ENCODE results near the gene BDKRB2. TPM values are rescaled to one million over a fixed set of nuclear protein-coding genes. Genes with fewer than 3 reads are reported as not detected.

Gene BDKRB2
- total and polyA plus RNA-seq, 2 of the 4 experiments (the other 2 are of a cell fraction): 60.9 to 73.1 TPM

DNA sequence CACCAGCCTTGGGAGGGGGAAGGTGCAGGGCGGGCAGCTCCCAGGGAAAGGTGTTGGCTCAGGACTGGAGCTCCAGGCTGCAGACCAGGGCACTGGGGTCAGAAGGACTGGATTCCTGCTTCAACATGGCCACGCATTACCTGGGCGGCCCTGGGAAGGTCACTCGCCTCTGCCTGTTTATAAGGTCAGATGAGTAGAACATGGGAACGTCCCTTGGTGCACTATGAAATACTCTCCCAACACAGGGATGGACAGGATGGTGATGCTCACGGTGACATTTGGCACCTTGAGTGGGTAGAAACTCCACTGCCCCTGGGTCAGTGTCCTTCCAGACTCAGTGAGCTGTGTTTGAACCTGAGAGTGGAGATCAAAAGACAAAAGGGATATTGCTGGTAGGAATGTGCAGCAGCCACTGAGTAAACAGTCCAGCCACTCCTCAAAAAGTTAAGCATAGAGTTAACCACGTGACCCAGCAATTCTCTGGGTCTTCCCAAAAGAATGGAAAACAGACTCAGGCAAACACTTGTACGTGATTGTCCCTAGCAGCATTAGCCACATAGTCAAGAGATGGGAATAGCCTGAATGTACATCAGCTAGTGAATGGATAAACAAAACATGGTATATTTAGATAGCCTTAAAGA is 9.1 kb upstream of the BDKRB2 start:
- Histone ChIP-seq H3K9me1 (ENCODE audit: insufficient read depth, low read length) (peaks cover 5% of the 10 kb centered on the region; the same call in 1 of the 2 replicates), H3K27me3 (ENCODE audit: control insufficient read depth, insufficient read depth, low read length) (no peaks in the 10 kb centered on the region), H2BK5ac (ENCODE audit: low read depth, low read length, poor library complexity, severe bottlenecking) (no peak overlapping the region), H2BK120ac (ENCODE audit: low read depth, low read length) (no peak overlapping the region), H2BK15ac (ENCODE audit: low read depth, low read length) (0 out of 3 replicates have a peak overlapping the region, but pooled peaks have one; percentile 53), H2AK9ac (replicated peaks; ENCODE audit: low read depth, low read length, poor library complexity) (no peak overlapping the region), H3K4me1 (ENCODE audit: control insufficient read depth, insufficient read depth, low read length) (peaks cover 6% of the 10 kb centered on the region; the same call in 1 of the 2 replicates), H3K9ac (ENCODE audit: low read depth, low read length) (no peak overlapping the region), H4K8ac (ENCODE audit: low read depth in 2 of 2, low read length in 2 of 2) (no peak overlapping the region; a peak in 1 of 4 replicates), H3K14ac (replicated peaks; ENCODE audit: low read depth, low read length) (0 out of 2 replicates have a peak overlapping the region, but pooled peaks have one; percentile 11), H3K79me1 (ENCODE audit: low read depth in 1 of 2, low read length in 2 of 2) (no peaks in the 10 kb centered on the region), H3K56ac (ENCODE audit: extremely low read depth, insufficient read depth, low read length) (no peak overlapping the region), H4K5ac (ENCODE audit: low read depth, low read length) (0 out of 2 replicates have a peak overlapping the region, but pooled peaks have one; percentile 8), H3K4me2 (ENCODE audit: low read depth, low read length) (no peak overlapping the region), H3K36me3 (ENCODE audit: control insufficient read depth, insufficient read depth, low read length) (no peaks in the 10 kb centered on the region), H2AFZ (replicated peaks; ENCODE audit: low read length, poor library complexity) (no peak overlapping the region), H3K18ac (ENCODE audit: low read depth, low read length) (no peak overlapping the region), H2AK5ac (ENCODE audit: low read depth, low read length) (peak overlapping the region; percentile 75), H2BK20ac (ENCODE audit: low read depth, low read length) (peak overlapping the region; percentile 48; the same call in 1 of the 2 replicates), H3K23ac (ENCODE audit: low read depth, low read length) (no peak overlapping the region), H4K20me1 (ENCODE audit: insufficient read depth, low read length) (no peaks in the 10 kb centered on the region), H4K91ac (ENCODE audit: insufficient read depth, low read depth, low read length) (peak overlapping the region; percentile 3; the same call in 1 of the 2 replicates), H3K4me3 (ENCODE audit: insufficient read depth, low read depth, low read length) (no peak overlapping the region), H3K4ac (ENCODE audit: low read depth, low read length) (peak overlapping the region; percentile 45; the same call in 1 of the 2 replicates), H3K27ac (ENCODE audit: insufficient read depth, low read length) (no peak overlapping the region), H3K9me3 (ENCODE audit: control insufficient read depth, insufficient read depth, low read length) (no peaks in the 10 kb centered on the region)
- TF ChIP-seq, protein P1, sequence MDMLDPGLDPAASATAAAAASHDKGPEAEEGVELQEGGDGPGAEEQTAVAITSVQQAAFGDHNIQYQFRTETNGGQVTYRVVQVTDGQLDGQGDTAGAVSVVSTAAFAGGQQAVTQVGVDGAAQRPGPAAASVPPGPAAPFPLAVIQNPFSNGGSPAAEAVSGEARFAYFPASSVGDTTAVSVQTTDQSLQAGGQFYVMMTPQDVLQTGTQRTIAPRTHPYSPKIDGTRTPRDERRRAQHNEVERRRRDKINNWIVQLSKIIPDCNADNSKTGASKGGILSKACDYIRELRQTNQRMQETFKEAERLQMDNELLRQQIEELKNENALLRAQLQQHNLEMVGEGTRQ (IDR thresholded peaks at IDR 0.05; ENCODE audit: low read depth, low read length): 0 out of 2 replicates have a peak, but pooled peaks have one; percentile 17
- TF ChIP-seq FOS (IDR thresholded peaks at IDR 0.05; ENCODE audit: low read depth, low read length): no peak
- dilution Hi-C loops (cut with HindIII; ENCODE audit: low sequenced_read_pairs, unreplicated experiment) (no loop called here), in situ Hi-C loops (cut with MboI; ENCODE audit: low sequenced_read_pairs) (no loop called here), intact Hi-C loops (cut with micrococcal nuclease) (no loop called here)
- WGBS, 2 experiments (ENCODE audit: extremely low coverage in 2 of 2, insufficient read length in 1 of 2): 83% methylated on average over 1 of the region's 8 CpGs; no CpG with 5 or more reads in 1 of the 2 experiments
- no peak for DNase-seq
- no TSS peak for BruUV-seq (replicated peaks)
- CTCF ChIA-PET: no interaction called here
- POLR2A ChIA-PET (ENCODE audit: unreplicated experiment): interaction anchor here (0.5 kb wide), 1 partner anchor 35 kb away, joined by 8 read pairs; no protein-coding TSS in a partner anchor
- no peak; the same call in 1 of the 2 replicates for ATAC-seq (ENCODE audit: low read depth)

Measured in IMR-90 (cell line).